SU-DHL-6 (cell line): ENCODE measurements around the gene MGMT.

Experiments used
- EZH2phosphoT487 ChIP-seq: fragments of 200-600 bp; sonication (generic), shearing (Covaris generic); conservative IDR thresholded peaks from 2 replicates; pipeline ENCODE4 v1.6.1; 2018; ENCODE audit warnings: mild to moderate bottlenecking, antibody characterized with exemption, low read length, moderate library complexity, mixed read lengths
- TF ChIP-seq, protein P1 (sequence below): fragments of 200-600 bp; sonication (generic); IDR thresholded peaks from one replicate; pipeline ENCODE4 v1.5.1; 2017; ENCODE audit warnings: antibody characterized with exemption, mild to moderate bottlenecking, low read length, moderate library complexity; ENCODE audit not compliant: insufficient read depth, poor library complexity, severe bottlenecking

DNA sequence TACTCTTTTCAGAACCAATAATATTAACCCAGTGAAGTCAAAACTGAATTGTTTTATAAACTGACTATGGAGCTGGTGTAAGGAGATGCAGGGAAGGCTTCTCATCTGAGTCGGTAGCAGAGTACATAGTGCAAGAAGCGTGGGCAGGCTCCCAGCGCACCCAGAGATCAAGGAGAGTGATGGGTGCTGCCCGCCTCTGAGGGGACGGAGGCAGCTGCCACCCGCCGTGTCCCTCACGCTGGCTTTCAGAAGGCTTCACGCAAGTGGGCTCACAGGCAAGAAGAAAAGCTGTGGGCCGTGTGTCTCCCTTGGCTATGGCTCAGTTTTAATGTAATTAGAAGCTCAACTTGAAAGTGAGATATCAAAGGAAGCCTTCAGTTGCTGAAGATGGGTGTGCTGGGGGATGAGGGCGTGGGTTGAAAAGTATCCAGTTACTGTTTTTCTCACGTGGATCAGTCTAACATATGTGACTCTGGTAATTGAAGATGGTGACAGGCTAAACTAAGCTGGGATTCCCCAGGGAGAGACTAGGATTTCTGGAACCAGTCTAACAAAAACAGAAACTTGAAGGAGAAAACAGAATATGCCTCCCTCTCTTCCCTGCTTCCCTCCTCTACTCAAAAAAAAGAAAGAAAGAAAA, 159.9 kb downstream of the MGMT start:
- TF ChIP-seq, protein P1, sequence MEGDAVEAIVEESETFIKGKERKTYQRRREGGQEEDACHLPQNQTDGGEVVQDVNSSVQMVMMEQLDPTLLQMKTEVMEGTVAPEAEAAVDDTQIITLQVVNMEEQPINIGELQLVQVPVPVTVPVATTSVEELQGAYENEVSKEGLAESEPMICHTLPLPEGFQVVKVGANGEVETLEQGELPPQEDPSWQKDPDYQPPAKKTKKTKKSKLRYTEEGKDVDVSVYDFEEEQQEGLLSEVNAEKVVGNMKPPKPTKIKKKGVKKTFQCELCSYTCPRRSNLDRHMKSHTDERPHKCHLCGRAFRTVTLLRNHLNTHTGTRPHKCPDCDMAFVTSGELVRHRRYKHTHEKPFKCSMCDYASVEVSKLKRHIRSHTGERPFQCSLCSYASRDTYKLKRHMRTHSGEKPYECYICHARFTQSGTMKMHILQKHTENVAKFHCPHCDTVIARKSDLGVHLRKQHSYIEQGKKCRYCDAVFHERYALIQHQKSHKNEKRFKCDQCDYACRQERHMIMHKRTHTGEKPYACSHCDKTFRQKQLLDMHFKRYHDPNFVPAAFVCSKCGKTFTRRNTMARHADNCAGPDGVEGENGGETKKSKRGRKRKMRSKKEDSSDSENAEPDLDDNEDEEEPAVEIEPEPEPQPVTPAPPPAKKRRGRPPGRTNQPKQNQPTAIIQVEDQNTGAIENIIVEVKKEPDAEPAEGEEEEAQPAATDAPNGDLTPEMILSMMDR = no peak
- no peak for TF ChIP-seq EZH2phosphoT487
